Hepatic stellate cell (primary cell): ENCODE measurements around the gene SEMA4F.
A peak's percentile ranks its signal among the peaks of the same experiment; 100 is the strongest.
"Not testable (repeated sequence)": the region's sequence is repeated elsewhere in the genome, so short reads cannot be mapped to it uniquely, and the experiment has no call there.

Experiments
- DNase-seq: peaks from one replicate; pipeline ENCODE4 v3.0.0; 2011; ENCODE audit warnings: low spot score

SEMA4F gene, protein sequence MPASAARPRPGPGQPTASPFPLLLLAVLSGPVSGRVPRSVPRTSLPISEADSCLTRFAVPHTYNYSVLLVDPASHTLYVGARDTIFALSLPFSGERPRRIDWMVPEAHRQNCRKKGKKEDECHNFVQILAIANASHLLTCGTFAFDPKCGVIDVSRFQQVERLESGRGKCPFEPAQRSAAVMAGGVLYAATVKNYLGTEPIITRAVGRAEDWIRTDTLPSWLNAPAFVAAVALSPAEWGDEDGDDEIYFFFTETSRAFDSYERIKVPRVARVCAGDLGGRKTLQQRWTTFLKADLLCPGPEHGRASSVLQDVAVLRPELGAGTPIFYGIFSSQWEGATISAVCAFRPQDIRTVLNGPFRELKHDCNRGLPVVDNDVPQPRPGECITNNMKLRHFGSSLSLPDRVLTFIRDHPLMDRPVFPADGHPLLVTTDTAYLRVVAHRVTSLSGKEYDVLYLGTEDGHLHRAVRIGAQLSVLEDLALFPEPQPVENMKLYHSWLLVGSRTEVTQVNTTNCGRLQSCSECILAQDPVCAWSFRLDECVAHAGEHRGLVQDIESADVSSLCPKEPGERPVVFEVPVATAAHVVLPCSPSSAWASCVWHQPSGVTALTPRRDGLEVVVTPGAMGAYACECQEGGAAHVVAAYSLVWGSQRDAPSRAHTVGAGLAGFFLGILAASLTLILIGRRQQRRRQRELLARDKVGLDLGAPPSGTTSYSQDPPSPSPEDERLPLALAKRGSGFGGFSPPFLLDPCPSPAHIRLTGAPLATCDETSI

DNA sequence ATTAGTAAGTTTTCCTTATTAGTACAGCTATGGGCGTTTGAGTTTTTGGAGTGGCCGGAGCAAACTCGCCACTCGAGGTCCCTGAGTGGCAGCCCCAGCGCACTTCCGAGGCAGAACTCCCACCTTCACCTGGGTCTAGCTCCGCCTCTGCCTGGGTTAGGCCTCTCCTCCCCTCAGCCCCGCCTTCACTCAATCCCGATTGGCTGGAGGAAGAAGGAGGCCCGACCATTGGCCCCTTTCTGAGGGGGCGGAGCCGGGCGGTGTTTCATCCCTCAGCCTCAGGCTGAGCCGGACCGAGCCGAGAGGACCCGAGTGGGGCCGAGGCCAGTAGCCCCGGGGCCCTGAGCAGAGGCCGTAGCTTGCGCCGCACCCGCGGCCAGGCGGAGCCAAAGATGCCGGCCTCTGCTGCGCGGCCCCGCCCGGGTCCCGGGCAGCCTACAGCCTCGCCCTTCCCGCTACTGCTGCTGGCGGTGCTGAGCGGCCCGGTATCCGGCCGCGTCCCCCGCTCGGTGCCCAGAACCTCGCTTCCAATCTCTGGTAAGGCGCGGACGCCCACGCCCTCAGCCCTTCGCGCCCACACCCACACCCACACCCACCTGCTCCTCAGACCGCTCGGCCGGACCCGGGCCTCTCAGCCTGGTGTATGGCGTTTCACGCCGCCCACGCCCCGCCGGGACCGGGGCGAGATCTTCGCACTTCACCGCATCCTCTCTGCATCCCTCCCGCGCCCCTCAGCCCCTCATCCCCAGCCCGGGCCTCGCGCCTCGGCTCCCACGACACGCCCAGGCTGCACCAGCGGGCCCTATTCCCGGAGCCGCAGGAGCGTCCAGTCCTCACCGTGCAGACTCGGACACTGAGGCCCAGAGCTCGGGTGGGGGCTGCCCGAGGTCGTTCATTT is at the start of gene SEMA4F:
SEMA4F (plus strand) TSS at position 263 of the 898 bp plus-strand sequence; CDS start at position 393, 130 bp downstream.
- peak; percentile 99 for DNase-seq

DNA sequence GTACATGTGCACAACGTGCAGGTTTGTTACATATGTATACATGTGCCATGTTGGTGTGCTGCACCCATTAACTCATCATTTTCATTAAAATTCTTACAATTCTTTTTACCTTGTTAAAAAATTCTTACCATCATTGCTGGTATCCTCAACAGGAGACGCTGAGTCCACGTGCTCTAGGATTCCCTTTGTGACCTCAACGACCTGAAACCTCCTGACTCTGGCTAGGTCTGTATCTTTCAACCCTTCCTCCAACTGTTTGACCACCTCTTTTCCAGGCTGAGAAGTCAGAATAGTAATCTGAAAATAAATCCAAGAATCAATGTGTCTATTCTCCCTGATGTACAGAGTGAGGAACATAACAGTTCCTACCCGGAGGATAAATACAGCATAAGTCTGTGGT is 47.1 kb upstream of the SEMA4F start:
- DNase-seq: no peak

DNA sequence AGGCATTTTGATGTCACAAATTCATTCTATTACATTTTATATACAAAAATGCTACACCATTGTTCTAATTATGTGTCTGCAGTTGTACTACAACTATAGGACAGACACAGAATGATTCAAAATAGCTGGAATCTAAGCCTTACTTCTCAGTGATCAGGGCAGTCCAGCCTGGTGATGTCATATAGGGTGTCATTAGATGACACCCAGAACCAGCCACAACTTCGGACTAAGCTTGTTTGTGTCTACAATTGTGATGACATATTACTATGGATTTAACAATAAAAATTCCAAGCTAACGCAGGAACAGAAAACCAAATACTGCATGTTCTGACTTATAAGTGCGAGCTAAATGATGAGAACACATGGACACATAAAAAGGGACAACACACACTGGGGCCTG is 36.9 kb upstream of the SEMA4F start:
- no peak for DNase-seq

DNA sequence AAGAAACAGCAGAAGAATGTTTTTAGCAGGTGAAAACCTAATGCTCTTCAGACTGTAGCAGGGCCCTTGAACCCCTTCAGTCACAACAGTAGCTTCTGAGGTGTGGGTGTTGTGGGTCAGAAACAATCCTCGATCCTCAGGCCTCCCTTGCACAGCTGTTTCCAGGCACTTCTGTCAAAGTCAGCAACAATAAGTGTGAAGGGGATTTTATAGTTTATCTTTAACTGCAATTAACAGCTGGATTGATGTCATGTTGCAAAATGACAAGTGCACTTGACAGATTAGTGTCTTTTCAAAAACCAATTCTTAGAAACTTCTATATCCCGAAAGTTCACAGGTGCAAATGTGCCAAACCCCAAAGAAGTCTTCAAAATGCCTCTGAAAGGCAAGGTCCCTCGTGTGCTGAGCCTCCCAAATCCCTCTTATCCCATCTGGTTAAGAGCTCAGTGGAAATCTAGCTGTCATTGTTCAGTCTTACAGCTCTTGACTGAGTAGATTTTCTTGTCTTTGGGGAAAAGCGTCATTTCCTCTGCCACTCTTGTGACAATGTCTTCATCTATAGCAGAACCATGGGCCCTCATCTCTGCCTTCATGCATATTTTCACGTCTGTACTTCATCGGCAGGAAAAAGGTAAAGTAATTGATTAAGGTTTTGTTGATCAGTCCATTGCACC is 35.5 kb upstream of the SEMA4F start:
- no peak for DNase-seq

DNA sequence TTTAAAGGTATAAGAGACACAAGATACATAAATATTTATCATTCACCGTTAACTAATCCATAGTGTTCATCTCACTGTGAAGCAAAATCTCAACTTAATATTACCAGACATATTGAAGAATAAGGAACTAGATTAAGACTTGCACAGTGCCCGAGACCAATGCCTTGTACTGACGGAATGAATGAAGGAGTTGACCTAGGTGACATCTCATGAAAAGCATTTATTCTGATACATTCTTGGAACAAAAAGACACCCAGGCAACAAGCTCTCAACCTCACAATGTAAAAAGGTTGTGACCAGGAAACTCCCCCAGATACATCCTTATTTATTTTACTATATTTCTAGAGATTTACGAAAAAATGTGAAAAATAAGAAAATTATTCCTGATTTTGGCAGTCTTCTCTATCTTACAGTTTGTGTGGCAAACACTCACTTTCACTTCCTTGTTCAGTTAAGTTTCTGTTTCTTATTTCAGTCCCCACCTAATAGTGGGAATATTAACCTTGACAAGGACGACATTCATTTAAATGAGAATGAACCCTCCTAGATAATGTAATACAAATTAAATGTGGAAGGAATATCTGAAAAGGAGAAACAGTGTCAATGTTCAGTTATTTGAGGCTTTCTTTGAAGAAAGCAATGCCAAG is 34.3 kb upstream of the SEMA4F start:
- DNase-seq: no peak

DNA sequence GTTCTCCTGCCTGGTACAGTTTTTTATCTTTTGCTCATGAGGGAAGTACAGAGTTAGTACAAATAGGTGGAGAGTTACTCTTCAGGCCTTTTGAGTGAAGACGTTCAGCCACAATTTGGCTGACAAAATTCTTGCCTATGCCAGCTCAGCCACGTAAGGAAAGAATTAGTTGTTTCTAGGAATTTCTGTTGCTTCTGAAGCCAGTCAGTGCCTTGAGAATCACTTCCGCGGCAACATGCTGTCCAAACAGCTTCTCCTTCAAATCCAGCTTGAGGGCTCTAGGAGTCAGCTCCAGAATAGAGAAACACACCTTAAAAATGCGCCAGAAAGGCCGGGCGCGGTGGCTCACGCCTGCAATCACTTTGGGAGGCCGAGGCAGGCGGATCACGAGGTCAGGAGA is 33.4 kb upstream of the SEMA4F start:
- no peak for DNase-seq

DNA sequence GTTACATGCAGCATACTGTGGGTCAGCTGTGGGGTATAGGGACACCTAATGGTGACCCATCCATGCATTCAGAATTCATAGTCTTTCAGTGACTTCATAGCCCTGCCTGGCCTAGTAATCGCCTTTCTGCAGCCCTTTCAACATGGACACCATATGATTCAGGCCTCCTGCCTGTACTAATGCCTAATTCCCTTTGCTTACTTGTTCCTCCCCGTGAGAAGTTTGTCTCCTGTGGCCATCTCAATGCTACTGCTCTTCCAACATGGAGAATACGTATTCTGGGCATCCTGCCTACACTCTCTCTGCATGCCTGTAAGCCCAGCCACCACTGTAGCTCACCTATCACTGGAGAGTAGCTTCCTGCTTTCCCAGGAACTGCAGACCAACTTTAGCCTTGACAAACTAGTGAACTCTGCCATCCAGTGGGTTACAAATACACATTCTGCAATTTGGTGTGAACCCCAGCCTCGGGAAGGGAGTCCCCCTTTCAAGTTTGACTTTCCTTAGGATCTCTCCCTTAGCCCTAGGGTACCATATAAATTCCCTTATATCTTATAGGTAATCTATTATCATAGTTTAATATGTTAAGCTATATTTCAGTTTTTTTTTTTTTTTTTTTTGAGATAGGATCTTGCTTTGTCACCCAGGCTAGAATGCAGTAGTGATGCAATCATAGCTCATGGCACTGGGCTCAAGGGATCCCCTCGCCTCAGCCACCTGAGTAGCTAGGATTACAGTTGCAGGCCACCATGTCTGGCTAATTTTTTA is 28.2 kb upstream of the SEMA4F start:
- DNase-seq: no peak

DNA sequence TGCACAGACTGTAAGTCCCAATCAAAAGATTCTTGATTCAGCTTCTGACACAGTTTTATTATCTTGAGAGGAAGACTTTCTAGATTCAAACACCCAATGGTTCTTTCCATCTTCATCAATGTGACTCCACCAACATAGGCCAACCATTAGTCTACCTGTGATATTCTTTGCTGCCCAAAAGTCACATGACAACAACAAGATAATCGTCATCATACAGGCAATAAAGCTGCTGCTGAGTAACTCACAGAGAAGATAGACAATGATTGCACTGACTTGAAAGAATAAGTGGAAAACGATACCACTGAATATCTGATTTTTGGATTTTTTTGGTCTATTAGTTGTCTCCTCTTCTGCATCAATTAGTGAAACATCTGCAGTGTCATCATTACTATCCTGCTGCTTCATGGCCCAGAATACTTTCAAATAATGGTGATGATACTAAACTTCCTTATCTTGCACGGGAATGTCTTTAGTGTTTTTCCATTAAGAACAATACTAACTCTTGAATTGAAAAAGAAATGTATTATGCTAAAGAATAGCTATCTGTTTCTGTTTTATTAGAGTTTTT is 25.4 kb upstream of the SEMA4F start:
- DNase-seq: no peak

DNA sequence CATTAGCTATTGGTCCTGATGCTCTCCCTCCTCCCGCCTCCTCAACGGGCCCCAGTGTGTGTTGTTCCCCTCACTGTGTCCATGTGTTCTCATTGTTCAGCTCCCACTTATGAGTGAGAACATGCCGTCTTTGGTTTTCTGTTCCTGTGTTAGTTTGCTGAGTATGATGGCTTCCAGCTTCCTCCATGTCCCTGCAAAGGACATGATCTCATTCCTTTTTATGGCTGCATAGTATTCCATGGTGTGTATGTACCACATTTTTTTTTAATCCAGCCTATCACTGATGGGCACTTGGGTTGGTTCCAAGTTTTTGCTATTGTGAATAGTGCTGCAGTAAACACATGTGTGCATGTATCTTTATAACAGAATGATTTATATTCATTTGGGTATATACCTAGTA is 23.6 kb upstream of the SEMA4F start:
- not testable (repeated sequence) for DNase-seq

DNA sequence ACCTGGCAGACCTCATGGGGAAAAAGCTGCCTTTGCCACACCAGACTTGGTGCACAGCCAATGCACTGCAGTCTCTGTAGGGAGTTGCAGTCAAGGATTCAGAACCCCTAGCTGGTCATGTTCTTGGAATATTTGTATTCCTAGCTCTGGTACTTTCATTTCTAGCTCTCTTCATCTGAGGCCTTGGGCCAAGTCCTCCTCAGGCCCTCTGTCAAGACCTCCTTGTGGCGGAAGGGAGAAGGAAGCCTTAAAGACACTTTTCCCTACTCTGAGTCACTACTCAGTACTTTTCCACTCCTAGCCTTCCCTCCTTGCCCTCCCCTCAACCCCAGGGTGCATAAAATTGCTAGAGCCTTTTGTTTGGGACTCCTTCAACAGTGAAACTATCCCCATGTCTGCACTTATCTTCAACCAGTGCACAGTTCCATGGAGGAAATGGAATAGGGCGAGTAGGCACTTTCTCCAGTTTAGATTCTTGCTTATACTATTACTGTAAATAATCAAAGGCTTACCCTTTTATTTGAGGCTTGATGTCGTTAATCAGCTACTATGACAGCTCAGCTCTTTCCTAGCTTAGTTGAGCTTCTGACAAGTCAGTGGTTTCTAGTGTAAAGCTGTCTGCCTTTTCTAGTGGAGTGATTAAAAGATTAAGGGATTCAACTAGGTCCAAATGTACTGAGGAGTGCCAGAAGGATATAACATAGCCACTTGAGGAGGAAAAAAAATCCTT is 21.7 kb upstream of the SEMA4F start:
- DNase-seq: no peak

DNA sequence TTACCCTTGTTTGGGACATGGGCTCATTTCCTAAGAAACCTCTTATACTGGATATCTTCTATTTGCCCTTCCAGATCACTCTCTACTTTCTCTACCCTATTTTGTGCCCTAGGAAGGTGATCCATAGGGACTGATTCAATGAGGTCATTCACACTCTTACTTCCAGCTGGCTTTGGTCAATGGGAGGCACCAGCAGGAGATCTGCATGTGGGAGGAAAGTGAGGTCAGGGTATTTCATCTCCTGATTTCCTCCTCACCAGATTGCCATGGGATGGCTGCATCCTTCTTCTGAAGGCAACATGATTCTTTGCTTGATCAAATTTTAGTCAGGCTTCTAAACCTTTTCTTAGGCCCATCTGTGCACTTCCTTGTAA is 21.1 kb upstream of the SEMA4F start:
- no peak for DNase-seq

DNA sequence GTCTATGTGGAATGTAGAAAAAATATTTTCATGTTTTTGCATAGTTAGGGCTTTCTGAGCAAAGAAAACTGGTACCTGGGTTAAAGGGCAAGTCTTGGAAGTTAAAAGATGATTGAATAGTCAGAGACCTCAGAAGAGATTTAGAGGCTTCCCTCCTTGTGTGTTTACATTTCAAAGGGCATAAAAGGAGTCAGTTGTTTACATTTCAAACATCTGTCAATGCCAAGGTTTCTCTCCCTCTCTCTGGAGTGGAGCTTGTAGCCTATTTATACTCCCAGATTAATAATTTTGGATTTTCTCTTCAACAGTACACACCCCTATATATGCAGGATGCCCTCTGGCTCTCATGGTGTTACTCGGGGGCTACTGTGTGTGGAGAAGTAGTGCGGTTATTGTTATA is 14.5 kb upstream of the SEMA4F start:
- DNase-seq: no peak

DNA sequence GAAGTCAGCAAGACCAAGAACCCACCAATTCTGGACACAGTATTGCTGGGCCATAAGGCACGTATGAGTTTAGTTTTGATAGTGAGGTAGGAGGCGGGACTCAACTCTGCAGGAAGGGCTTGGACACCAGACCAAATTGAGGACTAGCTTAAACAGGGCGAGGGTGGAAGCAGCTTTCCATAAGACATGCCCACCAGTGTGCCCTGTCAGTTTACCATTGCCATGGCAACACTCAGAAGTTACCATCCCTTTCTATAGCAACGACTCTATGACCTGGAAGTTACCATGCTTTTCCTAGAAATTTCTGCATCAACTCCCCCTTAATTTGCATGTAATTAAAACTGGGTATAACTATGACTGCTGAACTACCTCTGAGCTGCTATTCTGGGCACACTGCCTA is 8.7 kb upstream of the SEMA4F start:
- no peak for DNase-seq

DNA sequence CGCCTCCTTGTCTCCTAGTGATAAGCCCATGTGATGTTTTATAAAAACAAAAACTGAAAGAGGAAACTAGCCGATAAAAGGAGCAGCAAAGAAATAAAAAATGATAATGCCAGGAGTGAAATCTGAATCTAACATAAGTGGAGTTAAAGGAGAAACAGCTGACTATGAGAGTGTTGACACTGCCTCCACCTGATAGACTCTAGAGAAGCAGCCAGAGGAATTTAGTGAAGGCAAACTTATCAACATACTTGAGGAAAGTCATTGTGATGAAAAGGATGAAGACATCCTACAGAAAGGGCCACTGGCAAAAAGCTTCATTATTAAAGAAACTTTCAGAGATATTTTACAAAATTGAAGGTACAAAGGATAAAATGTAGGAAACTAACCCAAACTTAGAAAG is 7.8 kb upstream of the SEMA4F start:
- DNase-seq: no peak

DNA sequence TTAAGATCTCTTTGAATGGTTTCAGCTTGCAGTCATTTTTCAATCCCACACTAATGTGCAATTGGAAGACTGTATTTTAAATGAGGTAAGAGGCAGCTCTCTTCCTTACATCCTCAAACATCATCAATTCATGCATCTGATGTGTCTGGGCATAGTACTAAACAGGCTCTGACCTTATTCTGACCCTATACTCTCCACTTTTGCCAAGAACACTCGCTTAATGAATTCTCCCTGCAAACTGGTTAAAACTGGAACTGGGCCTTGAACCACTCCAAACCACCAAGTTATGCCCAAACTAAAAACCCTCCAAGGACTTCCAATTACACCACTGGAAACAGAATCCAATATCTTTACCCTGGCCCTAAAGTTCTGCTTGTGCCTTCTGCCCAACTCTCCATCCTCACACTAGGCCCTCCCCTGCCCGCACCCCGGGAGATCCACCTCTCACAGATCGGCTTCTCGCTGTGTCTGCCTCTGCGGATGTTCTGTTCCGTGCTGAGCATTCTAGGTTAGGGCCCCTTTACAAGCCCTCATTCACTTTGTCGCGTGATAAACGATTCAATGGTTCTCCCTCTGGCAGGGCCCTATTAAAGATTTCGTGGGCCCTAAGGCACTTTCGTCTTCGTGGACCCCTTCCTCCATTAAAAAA is 7.1 kb upstream of the SEMA4F start:
- no peak for DNase-seq

DNA sequence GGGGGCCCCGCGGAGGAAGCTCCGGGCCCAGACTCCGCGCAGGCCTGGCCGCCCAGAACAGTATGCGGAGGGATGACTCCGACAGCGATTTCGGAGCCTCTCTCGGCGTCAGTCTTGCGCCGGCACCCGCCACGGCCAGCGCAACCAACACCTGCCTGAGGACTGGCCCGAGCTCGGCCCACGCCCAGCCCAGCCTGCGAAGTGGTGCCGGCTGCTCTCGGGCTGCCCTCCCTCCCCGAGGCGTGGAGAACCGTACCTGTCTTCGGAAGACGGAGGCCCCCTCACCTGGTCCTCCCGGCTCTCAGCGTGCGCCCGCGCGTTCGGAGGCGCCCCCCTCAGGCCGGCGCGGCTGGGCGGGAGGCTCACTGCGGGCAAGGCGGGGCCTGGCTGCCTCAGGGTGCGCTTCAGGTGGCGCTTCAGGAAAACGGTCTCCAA is 6.0 kb upstream of the SEMA4F start, which contains the start of gene M1AP:
M1AP (minus strand) TSS at position 322 of the 435 bp plus-strand sequence. CDS start 8,055 bp downstream, outside the sequence.
- DNase-seq: no peak

DNA sequence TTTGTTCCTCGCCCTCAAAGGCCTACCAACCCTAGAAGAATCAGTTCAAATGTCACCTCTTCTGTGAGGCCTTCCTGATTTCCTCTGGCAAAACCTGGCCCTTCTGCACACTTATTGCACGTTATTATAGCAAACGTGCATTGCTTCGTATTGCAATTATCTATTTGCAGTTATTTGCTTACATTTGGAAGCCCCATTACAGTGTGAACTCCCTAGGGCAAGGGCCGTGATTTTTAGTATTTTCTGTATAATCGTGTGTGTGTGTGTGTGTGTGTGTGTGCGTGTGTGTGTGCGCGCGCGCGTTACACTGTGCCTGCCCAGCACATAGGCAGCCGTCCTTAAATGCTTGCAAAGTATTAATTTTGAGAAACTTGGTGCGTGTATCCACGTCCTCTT is 460 bp upstream of the SEMA4F start:
- no peak for DNase-seq

DNA sequence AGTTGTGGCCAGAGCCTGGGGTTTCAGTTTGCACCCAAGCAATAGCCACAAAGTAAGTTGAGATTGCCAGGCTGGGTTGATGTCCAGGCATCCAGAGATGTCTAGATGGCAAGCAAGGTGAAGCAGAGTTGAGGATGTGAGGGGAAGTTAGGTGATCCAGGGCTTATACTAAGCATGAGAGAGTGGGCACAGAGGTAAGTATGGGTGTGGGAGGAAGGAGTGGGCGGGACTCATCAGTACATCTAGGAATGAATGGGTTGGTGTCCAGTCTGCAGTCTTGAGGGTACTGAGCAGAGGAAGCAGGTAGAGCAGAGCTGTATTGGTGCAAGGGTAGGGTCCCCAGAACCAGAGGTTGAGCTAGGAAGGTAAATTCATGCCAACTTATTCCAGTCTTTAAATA is 1.5 kb downstream of the SEMA4F start:
- DNase-seq: no peak

DNA sequence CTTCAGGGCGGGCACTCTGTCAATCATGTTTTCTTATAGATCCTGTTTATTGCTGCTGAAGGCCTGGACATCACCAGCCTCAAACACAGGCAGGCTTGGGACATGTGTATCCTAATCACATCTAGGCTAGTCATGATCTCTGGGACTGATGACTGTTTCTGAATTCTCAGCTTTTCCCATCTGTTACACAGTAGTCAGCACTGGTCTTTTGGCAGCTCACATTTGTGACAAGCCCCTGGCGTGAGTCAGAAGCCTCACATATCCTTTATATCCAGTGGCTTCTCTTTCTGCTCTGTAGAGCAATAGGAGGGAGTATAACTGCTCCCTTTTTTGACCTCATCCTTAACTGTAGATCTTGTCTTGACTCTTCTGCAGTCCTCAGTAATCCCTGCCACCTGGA is 4.5 kb downstream of the SEMA4F start:
- DNase-seq: peak; percentile 58
